Placental pericyte (primary cell): ENCODE data around the gene LYRM9. TPM values are rescaled to one million over a fixed set of nuclear protein-coding genes. Genes with fewer than 3 reads are reported as not detected.

Experiments used
- total RNA-seq: library from RNA; depleted of rRNA; stranded (reverse); fragments of >200 nt; gene quantifications from 2 replicates; pipeline ENCODE4 v1.2.3, GENCODE V29; 2012

LYRM9 gene
- total RNA-seq, result 2.6 and 3.7 TPM in 2 replicates

GRCh38 chr17:27892866-27893769 lies at the start of gene LYRM9:
LYRM9 (minus strand) TSS chr17:27893365; CDS start chr17:27882694, 10,671 bp downstream.

Other genes with a start within 250 kb of the LYRM9 start
- gene NOS2, start 92.8 kb downstream of the LYRM9 start, total RNA-seq, result not detected in 2 replicates
- gene NLK, start 149.3 kb upstream of the LYRM9 start, total RNA-seq, result 13.3 and 31.5 TPM in 2 replicates